ENCODE measurements around the gene GALNTL6.

DNA sequence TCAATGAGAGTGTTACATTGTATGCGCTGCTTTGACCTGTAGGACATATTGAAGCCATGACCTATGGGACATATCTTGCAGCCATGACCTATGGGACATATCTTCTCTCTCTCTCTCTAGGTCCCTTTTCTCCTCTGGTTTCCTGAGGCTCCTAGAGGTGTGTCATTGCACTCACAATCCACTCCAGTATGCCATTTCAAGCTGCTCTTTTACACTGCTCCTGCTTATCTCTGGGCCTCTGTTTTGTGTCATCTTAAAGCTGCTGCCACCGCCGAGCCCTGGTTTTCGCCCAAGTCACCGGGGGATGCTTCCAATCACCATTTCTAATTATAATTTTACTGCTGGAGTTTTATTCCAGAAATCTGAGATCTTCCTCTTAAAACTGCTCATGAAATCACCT lies 336.1 kb downstream of the GALNTL6 start:
- no peak for TF ChIP-seq ZNF274 (IDR thresholded peaks at IDR 0.05; ENCODE audit: low read depth, low read length)
- no peak for TF ChIP-seq SUZ12 (IDR thresholded peaks at IDR 0.05; ENCODE audit: extremely low read depth, insufficient read depth, insufficient read length)
